GM20431 (cell line): ENCODE measurements around the gene MAPK13.
"Not testable (repeated sequence)": the region's sequence is repeated elsewhere in the genome, so short reads cannot be mapped to it uniquely, and the experiment has no call there.

Experiments used
- in situ Hi-C: fragments of 300-500 bp; cut with MseI, MboI; formaldehyde crosslinking; loops from one replicate; pipeline ENCODE4 v1.15.0; 2020; ENCODE audit warnings: low sequenced_read_pairs; ENCODE audit not compliant: unreplicated experiment

The MAPK13 gene

DNA sequence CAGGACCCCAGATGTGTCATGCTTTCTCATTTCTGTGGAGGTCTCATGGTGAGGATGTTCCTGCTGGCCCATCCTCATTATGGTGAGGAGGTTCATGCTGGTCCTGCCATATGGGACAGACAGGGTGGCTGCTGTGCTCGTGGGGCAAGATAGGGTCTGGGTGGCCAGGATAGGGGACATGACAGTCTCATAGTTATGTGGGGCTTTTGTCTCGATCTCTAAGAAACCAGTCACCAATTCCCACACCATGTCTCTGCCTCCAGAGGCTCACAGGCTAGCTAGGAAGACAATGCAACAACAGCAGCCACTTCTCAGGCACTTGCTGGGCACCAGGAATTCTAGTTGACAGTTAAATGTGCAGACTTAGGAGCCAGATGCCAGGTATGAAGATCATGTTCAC is 4.2 kb upstream of the MAPK13 start:
- in situ Hi-C loops: no loop called here

DNA sequence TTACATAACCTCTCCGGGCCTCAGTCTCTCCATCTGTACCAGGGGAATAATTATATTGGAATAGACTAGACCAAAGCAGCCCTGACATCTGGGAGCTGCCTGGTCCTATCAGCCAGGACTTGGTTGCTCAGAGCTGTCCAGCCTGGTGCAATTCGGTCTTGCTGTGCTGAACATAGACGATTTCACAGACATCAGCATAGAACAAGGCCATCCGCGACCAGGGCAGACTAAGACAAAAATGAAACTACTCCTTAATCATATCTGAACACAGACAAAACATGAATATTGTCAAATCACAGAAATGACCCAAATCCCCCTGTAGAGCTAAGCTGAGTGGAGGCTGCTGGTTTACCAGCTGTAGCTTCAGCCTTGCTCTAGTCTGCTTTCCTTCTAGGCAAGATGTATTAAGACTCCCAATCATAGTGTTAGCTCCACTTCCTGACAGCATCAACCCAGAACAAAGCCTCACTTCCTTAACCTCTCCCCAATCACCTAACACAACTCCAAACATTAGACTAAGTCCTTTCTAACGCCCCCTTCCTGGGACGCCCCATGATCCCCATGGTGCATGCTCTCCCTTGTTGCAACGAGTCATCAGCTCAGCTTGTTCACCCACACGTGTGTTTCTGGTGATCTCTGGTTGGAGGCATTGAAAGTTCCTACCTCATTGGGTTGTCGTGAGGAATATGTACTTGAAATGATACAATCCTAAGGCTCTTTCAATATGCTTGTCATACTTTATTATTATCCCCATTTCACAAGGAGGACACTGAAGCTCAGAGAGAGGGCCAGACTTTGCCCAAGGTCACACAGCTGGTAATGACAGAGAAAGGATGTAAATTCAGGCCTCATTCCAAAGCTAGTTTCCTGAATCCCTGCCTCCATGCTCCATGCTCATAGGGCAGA is 3.5 kb upstream of the MAPK13 start:
- in situ Hi-C loops: no loop called here

DNA sequence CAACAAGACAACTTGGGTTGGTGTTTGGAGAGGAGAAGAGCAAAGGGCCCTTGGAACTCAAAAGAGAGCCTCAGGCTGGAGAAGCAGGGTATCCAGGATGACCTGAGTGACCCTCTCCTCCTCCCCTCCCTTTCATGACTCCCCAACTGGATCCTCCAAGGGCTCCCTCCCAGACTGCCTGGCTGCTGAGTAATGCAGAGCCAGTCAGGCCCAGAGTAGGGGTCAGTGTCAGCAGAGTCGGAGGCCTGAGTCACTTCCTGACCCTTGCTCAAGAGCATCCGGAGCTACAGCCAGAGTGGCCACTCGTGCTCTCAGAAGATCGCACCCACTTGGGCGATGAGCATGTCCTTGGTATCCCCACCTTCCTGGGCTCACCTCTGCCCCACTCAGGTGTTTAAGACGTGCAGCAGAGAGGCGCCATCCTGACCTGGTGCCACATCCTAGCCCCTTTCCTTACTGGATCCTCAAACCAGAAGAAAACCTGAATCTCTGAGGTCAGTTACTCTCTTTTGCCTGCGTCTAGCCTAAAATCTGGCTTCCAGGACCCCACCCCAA is 2.8 kb upstream of the MAPK13 start:
- in situ Hi-C loops: no loop called here

DNA sequence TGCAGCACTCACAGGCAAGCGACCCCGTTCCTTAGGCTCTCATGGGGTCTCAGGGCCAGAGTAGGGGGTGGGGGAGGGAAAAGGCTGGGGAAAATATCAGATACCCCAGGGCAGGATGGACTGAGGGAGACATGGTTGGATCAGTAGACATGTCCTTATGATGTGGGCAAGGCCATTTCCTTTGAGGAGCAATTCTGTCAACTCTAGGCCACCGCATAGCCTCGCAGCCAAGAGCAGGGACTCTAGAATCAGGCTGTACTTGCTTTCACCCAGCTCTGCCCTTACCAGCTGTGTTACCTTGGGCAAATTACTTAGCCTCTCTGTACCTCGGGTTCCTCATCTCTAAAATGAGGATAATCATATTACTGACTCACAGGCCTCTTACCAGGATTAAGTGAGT is 2.2 kb upstream of the MAPK13 start:
- in situ Hi-C loops: no loop called here

DNA sequence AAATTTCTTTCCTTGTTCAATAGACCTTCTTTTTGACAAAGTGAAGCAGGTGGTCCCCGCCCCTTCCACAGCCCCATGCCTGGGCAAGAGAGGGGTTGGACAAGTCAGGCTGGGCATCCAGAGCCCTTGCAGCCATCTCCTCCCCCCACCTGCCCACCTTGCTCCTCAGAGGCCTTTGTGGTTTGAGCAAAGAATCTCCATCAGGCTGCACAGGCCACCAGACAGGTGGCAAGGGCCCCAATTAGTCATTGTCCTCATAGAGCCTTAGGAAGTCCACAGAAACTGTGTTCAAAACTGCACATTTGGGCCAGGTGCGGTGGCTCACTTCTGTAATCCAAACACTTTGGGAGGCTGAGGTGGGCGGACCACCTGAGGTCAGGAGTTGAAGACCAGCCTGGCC is 1.5 kb upstream of the MAPK13 start:
- in situ Hi-C loops: no loop called here

DNA sequence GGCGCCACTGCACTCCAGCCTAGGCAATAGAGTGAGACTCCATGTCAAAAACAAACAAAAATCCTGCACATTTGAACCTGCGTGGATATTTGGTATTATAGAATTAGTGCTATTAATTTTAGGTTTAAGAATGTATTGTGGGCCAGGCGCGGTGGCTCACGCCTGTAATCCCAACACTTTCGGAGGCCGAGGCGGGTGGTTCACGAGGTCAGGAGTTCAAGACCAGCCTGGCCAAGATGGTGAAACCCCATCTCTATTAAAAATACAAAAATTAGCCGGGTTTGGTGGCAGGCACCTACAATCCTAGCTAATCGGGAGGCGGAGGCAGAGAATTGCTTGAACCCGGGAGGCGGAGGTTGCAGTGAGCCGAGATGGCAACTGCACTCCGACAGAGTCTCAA is 979 bp upstream of the MAPK13 start:
- in situ Hi-C loops: not testable (repeated sequence)

DNA sequence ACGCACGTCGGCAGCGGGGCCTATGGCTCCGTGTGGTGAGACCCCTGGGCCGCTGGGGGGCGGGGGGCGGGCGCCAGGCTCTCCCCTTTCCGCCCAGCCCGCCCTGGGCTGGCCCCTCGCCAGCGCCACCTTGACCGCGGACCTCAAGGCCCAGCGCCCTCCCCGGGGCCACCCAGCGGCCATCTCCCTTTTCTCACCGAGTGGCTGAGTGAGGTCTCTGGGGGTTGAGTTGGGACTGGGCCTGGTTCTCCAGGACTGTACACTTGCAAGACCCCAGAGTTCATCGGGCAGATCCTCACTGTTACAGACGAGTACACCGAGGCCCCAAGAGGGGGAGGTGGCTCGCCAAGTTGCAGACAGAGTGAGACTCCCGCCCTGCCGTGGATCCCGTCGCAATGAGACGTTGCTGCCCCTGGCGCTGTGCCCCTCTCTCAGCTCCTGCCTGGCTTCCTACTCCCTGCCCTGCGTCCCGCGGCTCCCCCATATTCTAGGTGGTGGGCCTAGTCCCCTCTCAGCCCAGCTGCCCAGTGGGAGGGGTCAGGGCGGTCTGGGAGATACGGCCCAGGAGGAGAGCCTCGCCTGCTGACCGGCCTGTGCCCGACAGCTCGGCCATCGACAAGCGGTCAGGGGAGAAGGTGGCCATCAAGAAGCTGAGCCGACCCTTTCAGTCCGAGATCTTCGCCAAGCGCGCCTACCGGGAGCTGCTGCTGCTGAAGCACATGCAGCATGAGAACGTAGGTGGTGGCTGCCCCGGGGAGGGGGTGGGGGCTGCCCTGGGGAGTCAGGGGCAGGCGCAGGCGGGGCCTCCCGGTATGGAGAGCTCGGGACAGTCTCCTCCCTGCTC is 576 bp downstream of the MAPK13 start:
- in situ Hi-C loops: no loop called here

DNA sequence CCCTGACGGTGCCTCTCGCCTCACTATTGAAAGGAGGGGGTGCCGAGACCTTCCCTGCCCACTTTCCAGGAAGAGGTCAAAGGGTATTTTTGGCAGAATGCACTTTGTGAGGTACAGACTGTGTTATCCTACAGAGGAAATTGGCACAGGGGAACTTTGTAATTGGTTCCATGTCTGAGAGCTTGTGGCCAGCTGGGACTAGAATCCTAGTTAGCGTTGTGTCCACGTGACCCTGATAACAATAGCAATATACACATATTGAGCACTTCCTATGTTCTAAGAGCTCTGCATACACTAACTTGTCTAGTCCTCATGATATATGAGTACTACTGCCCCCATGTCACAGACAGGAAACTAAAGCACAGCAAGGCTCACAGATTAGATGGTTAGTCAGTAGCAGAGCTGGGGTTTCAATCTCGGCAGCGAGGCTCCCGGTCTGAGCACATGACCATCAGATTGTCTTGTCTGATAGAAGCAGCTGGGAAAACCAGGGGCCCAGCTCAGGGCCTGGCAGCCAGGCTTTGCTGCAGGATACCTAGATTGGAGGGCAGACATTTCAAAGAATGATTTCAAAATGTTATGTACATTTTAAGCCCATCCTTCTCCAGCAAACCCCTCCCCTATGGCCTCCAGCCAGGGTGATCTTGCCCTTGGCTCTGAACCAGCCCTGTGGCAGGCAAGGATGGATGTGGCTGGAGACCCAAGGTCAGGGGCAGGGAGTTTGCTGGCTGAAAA is 1.4 kb downstream of the MAPK13 start:
- in situ Hi-C loops: no loop called here

DNA sequence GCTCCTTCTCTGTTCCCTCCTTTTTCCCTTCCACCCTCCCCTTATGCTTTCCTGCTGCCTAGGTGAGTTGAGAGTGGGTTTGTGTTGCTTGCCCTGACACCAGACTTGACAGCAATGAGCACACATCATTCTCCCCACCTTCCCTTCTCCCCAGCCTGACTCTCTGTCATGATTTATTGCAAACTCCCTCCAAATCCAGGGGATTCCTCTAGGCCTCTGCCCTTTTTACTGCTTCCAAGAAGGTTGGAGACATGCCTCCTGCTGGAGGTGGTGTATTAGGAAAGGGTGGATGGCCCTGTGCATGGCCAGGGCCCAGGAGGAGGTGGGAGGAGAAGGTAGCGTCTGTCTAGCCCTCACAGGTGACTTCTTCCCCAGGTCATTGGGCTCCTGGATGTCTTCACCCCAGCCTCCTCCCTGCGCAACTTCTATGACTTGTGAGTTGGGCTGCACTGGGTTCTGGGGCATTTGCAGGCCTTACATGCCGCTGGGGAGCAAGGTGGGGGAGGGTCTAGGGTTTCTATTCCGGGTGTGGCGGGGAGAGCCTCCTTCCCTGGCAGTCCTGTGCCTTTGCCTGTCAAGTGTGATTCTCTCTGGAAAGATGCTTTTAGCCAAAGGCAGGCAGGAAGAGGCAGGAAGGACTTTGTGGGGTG is 2.1 kb downstream of the MAPK13 start:
- in situ Hi-C loops: no loop called here

DNA sequence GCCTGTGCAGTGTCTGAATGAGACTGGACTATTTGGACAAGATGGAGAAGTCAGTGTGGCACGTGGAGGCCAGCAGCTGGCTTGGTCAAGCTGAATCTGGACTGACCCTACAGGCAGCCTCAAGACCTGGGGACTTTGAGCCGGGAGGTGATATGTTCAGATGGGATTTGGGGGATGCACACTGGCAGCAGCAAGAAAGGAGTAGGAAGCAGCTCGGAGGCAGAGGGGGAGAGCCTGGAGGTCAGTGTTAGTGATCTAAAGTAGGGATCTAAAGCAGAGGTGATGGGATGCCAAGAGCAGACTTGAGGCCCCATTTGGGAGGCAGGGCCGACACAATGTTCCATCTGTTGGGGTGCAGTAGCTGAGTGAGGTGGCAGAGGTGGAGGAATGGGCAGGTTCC is 2.8 kb downstream of the MAPK13 start:
- in situ Hi-C loops: no loop called here

DNA sequence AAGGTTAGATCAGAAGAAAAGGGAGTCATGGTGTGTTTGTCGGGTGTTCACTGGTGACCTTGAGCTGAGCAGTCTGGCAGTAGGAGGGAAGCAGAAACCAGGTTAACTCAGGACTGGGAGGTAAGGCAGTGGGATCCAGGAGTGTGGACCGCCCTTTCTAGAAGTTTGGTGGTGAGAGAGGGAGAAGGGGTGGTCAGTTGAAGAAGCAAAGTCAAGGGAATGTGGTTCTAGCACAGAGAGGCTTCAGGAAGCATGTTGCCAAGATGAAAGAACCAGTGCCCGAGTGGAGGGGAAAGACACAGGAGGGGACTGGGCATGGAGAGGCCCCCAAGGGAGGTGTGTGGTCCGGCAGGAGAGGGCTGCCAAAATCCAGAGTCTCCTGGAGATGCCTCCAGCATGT is 3.6 kb downstream of the MAPK13 start:
- in situ Hi-C loops: no loop called here

DNA sequence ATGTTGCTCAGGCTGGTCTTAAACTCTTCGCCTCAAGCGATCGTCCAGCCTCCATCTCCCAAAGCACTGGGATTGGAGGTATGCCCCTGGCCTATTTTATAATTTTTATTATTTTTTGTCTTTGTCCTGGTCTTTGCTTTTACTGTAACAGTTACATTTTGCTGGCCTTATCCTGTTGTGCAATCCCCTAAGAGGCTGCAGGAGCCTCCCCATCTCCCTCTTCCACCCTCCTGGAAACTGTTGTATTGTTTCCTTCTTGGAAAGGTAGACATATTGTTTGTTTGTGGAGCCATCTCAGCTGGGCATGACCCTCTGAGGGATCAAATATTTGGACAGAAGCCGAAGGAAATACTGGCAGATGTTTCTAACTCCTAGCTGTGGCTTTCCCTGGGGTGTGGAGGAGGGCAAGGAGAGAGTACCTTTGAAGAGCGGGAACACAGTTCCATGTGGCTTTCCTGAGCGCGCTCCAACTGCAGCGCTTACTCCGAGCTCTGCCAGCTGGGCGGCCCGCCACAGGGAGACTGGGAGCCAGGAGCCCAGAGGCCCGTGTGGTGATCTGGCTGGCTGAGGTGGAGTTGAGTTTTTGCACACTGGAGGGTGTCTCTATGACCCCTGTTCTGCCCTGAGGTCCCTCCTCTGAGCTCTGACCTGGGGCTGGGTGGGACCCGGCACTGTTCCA is 4.9 kb downstream of the MAPK13 start:
- in situ Hi-C loops: no loop called here

DNA sequence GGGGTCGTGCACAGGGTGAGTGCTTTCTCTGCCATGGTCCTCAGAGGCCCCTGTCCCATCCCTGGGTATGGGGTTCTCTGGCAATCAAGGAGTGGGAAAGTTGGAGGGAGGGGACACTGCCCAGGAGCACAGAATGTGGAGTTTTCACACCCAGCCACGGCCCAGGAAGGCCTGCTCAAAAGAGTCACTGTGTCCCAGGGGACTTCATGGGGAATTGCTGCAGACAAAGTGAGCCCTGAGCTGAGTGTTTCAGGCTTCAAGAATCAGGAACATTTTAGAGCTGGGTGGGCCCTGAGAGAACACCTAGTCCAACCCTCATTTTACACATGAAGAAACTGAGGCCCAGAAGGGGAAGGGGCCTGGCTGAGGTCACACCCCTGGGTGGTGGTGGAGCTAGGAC is 5.7 kb downstream of the MAPK13 start:
- in situ Hi-C loops: no loop called here

DNA sequence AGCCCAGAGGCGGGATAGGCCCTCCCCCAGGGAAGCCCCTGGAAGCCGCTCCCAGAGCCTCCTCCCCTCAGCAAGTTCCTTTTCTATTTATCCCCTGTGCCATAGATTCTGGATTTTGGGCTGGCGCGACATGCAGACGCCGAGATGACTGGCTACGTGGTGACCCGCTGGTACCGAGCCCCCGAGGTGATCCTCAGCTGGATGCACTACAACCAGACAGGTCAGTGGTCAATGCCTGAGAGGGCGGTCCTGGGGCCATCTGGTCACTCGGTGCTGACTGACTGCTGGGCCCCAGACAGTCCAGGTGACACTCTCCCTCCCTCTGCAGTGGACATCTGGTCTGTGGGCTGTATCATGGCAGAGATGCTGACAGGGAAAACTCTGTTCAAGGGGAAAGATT is 6.2 kb downstream of the MAPK13 start:
- in situ Hi-C loops: no loop called here

DNA sequence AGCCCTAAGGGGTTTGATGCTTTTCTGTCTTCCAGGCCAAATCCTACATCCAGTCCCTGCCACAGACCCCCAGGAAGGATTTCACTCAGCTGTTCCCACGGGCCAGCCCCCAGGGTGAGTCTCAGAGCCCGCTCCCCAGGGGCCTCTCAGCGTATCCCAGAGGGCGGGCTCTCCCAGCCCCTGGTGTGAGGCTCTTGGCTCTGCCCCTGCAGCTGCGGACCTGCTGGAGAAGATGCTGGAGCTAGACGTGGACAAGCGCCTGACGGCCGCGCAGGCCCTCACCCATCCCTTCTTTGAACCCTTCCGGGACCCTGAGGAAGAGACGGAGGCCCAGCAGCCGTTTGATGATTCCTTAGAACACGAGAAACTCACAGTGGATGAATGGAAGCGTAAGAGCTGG is 8.4 kb downstream of the MAPK13 start:
- in situ Hi-C loops: no loop called here

DNA sequence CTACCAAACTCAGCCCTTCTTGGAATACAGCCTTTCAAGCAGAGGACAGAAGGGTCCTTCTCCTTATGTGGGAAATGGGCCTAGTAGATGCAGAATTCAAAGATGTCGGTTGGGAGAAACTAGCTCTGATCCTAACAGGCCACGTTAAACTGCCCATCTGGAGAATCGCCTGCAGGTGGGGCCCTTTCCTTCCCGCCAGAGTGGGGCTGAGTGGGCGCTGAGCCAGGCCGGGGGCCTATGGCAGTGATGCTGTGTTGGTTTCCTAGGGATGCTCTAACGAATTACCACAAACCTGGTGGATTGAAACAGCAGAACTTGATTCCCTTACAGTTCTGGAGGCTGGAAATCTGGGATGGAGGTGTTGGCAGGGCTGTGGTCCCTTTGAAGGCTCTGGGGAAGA is 9.1 kb downstream of the MAPK13 start:
- in situ Hi-C loops: no loop called here

DNA sequence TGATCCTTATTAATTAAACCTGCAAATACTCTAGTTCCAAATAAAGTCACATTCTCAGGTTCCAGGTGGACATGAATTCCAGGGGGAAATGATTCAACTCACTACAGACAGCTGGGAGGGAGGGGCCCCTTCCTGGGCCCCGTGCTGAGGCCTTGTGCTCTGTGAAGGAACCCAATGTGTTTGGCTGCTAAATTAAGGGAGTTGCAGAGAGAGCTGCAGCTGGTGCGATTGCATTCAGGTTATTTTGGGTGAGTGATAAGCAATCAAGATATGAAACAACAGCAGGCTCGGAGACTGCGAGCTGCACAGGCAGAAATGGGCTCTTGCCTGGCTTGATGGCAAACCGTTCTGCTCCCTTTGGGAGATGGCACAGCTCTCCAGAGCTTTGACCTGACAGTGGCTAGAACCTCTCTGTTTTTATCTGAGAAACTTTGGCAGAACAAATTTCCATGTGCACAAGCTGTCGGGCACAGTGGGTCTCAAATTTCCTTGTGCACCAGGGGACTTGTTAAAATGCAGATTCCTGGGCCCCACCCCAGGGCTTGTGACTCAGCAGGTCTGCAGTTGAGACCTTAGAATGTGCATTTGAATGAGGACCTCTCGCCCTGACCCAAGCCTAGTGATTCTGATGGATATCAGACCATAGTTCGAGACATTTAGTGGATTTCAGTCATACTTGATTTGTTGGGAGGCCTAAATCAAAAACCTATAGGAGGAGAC is 9.8 kb downstream of the MAPK13 start:
- in situ Hi-C loops: no loop called here

DNA sequence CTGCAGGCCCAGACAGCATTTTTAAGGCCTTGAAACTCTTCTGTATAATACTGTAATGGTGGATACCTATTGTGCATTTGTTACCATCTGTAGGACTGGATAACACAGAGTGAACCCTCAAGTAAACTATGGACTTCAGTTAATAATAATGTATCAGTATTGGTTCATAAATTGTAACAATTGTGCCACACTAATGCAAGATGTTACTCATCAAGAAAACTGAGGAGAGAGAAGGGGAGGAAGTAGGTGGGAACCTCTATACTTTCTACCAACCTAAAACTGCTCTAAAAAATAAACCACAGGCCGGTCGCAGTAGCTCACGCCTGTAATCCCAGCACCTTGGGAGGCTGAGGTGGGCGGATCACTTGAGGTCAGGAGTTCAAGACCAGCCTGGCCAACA is 10.8 kb downstream of the MAPK13 start:
- in situ Hi-C loops: no loop called here

DNA sequence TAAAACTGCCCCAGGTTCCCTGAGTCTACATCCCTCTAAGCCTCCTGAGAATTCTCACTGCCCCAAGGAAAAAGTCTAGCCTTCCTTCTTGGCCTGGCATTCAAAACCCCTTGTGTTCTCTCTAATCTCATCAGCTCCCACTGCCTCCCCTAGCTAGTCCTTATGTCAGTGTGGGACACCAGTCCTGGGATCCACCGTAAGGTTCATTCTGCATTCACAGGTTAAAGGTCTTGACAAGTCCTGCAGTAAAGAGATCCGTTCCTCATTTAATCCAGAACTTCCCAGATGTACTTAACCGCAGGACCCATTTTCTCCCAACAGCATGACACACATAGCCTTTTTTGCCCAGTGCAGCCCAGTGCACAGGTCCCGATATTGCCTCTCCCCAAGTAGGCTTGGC is 11.6 kb downstream of the MAPK13 start:
- in situ Hi-C loops: no loop called here
